HEK293 (cell line): ENCODE results near the gene LYZL2.

Experiments
- ZBTB26 ChIP-seq: fragments of 450-650 bp; formaldehyde crosslinking; optimal IDR thresholded peaks from 2 replicates; pipeline ENCODE3; 2016; ENCODE audit warnings: missing biosample characterization, mild to moderate bottlenecking, missing genetic modification characterization
- ZNF558 ChIP-seq: fragments of 450-650 bp; formaldehyde crosslinking; IDR thresholded peaks from 2 replicates; pipeline ENCODE4 v1.5.1; 2016; ENCODE audit warnings: missing biosample characterization, missing genetic modification characterization
- TF ChIP-seq, protein P1 (sequence below): fragments of 450-650 bp; formaldehyde crosslinking; IDR thresholded peaks from 2 replicates; pipeline ENCODE4 v1.5.1; 2016; ENCODE audit warnings: missing biosample characterization, missing genetic modification characterization, borderline replicate concordance

LYZL2 gene

GRCh38 chr10:30562787-30563186, 66.8 kb downstream of the LYZL2 start (continued):
- TF ChIP-seq, protein P1, sequence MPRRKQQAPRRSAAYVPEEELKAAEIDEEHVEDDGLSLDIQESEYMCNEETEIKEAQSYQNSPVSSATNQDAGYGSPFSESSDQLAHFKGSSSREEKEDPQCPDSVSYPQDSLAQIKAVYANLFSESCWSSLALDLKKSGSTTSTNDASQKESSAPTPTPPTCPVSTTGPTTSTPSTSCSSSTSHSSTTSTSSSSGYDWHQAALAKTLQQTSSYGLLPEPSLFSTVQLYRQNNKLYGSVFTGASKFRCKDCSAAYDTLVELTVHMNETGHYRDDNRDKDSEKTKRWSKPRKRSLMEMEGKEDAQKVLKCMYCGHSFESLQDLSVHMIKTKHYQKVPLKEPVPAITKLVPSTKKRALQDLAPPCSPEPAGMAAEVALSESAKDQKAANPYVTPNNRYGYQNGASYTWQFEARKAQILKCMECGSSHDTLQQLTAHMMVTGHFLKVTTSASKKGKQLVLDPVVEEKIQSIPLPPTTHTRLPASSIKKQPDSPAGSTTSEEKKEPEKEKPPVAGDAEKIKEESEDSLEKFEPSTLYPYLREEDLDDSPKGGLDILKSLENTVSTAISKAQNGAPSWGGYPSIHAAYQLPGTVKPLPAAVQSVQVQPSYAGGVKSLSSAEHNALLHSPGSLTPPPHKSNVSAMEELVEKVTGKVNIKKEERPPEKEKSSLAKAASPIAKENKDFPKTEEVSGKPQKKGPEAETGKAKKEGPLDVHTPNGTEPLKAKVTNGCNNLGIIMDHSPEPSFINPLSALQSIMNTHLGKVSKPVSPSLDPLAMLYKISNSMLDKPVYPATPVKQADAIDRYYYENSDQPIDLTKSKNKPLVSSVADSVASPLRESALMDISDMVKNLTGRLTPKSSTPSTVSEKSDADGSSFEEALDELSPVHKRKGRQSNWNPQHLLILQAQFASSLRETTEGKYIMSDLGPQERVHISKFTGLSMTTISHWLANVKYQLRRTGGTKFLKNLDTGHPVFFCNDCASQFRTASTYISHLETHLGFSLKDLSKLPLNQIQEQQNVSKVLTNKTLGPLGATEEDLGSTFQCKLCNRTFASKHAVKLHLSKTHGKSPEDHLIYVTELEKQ = no peak
- TF ChIP-seq ZNF558 (tag by site-specific recombination) (no peak), ZBTB26 (tag by site-specific recombination) (no peak)
